ENCODE data around the gene ADAMTS7. TPM values are rescaled to one million over a fixed set of nuclear protein-coding genes. Genes with fewer than 3 reads are reported as not detected.
"Not testable (repeated sequence)": the region's sequence is repeated elsewhere in the genome, so short reads cannot be mapped to it uniquely, and the experiment has no call there.

Gene ADAMTS7
- total RNA-seq, 1 experiment from 2014 or later = 23.1 TPM

DNA sequence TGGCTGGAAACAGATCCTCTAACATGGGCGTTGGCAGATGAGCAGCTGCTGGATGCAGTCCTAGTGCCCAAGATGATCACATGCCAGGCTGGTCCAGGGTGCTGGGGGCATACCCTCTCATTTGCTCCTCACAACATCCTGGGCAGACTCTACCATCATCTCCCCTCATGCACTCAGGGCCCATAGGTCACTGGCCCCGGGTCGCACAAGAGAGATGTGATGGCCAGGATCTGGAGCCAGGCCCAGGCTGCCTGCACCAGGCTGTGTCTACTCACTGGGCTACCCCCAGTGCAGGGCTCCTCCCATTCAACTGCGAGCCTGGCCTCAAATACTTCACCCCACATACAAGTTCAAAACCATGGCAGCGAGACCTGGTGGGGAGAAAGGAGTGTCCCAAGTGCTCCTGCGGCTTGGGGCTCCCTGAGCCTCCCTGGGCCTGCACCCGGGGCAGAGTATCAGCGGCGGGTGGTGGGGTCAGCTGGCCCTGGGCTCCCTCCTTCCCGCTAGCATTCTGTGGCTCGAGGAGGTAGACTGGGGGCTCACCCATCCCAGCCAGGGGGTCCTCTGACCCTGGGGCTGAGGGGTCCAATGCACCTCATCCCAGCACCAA, 32.0 kb downstream of the ADAMTS7 start:
- not testable (repeated sequence) for H2BK5ac ChIP-seq (ENCODE audit: insufficient read length, low read length); H3K4me1 ChIP-seq (ENCODE audit: insufficient read depth, low read length); H3K27me3 Mint-ChIP-seq (ENCODE audit: low read depth); H3K9me3 ChIP-seq (ENCODE audit: control insufficient read depth, low read depth, low read length); H4K20me1 ChIP-seq (ENCODE audit: control insufficient read depth, insufficient read depth, insufficient read length); H2BK120ac ChIP-seq (ENCODE audit: low read depth, low read length, poor library complexity, severe bottlenecking); H2BK20ac ChIP-seq (ENCODE audit: low read depth, low read length, poor library complexity, severe bottlenecking); H3K56ac ChIP-seq (ENCODE audit: insufficient read length, low read depth, low read length); H3K23me2 ChIP-seq (ENCODE audit: insufficient read length, low read depth, low read length, poor library complexity, severe bottlenecking); H4K5ac ChIP-seq (ENCODE audit: insufficient read length, low read depth, low read length); H2BK15ac ChIP-seq (ENCODE audit: low read depth, low read length); H3K14ac ChIP-seq (ENCODE audit: insufficient read depth, low read length); H3K9me3 Mint-ChIP-seq; H3K4me1 Mint-ChIP-seq; H4K91ac ChIP-seq (ENCODE audit: insufficient read length, low read depth, low read length); H2AFZ ChIP-seq (ENCODE audit: low read length); H4K8ac ChIP-seq (replicated peaks; ENCODE audit: insufficient read length, low read depth, low read length); H3T11ph ChIP-seq (ENCODE audit: low read length); H3K4me2 ChIP-seq (ENCODE audit: insufficient read depth, insufficient read length, low read length); H3K27ac Mint-ChIP-seq; H3K27me3 ChIP-seq (ENCODE audit: insufficient read depth, low read length); H3K27ac ChIP-seq (ENCODE audit: insufficient read length, low read depth, low read length); H3K18ac ChIP-seq (ENCODE audit: insufficient read length, low read depth, low read length); H3K36me3 Mint-ChIP-seq (ENCODE audit: insufficient read depth in 1 of 3, low read depth in 3 of 3); DNase-seq; H2BK12ac ChIP-seq (ENCODE audit: insufficient read length, low read depth, low read length); H3K79me1 ChIP-seq (ENCODE audit: insufficient read depth, low read depth, low read length, poor library complexity, severe bottlenecking); H3K79me2 ChIP-seq (ENCODE audit: insufficient read depth, low read length); H3K4me3 Mint-ChIP-seq; H2AK5ac ChIP-seq (ENCODE audit: insufficient read length, low read length); H3K9ac ChIP-seq (ENCODE audit: extremely low read depth, insufficient read length, low read length); H3K23ac ChIP-seq (ENCODE audit: insufficient read length, low read depth, low read length); H3K4ac ChIP-seq (ENCODE audit: low read depth, low read length)
- no CpG with 5 or more reads among the region's 11 CpGs for WGBS (ENCODE audit: extremely low coverage, insufficient read length, low lambda C conversion rate)
